ENCODE data around the gene MEA1. TPM values are rescaled to one million over a fixed set of nuclear protein-coding genes. Genes with fewer than 3 reads are reported as not detected.

The MEA1 gene
- total RNA-seq, 4 donors from 2014 or later = 45.9 to 78.1 (median 61.7) TPM

DNA sequence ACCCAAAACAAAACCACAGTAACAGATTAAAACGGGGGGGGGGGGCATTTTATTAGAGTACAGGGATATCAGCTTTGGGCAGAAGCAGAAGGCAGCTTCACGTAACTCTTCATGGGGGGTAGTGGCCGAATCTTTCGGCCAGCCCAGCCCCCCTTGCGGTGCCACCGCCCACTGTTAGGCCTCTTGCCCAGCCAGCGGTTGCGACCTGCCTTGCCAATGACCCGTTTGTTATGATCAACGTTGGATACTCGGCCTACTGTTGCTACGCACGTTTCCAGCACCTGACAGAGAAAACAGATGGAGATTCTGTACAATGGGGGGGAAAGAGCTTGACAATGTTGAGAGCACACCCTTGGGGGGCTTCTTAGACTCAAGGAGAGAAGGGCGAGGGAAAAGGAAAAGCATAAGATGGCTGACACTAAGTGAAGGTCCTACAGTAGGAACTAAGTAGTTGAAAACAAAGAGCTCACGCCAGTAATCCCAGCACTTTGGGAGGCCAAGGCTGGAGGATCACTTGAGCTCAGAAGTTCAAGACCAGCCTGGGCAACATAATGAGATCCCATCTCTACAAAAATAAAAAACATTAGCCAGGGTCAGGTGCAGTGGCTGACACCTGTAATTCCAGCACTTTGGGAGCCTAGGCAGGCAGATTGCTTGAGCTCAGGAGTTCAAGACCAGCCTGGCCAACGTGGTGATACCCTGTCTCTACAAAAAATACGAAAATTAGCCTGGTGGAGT lies 40.6 kb upstream of the MEA1 start:
- Histone ChIP-seq H3K4me1 (peaks cover 21 to 28% of the 10 kb centered on the region in 2 donors), H3K9me3 (no peaks in the 10 kb centered on the region), H3K27ac (peak overlapping the region; percentile 86 to 91 (median 86)), H3K36me3 (peaks cover 15 to 17% of the 10 kb centered on the region in 2 donors), H3K4me3 (replicated peaks in 1 of 3) (peak overlapping the region in 2 of 3 donors; percentile 8 to 61), H3K27me3 (no peaks in the 10 kb centered on the region)
- peak; percentile 15 to 20 for DNase-seq
- WGBS, 2 donors = 68 to 71% methylated on average over 17 of the region's 17 CpGs
- intact Hi-C loops (cut with DNase I) = loop anchor here (5.0 kb wide), 1 partner anchor 37 kb away; no protein-coding TSS in a partner anchor
- TF ChIP-seq, protein P1, sequence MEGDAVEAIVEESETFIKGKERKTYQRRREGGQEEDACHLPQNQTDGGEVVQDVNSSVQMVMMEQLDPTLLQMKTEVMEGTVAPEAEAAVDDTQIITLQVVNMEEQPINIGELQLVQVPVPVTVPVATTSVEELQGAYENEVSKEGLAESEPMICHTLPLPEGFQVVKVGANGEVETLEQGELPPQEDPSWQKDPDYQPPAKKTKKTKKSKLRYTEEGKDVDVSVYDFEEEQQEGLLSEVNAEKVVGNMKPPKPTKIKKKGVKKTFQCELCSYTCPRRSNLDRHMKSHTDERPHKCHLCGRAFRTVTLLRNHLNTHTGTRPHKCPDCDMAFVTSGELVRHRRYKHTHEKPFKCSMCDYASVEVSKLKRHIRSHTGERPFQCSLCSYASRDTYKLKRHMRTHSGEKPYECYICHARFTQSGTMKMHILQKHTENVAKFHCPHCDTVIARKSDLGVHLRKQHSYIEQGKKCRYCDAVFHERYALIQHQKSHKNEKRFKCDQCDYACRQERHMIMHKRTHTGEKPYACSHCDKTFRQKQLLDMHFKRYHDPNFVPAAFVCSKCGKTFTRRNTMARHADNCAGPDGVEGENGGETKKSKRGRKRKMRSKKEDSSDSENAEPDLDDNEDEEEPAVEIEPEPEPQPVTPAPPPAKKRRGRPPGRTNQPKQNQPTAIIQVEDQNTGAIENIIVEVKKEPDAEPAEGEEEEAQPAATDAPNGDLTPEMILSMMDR (IDR thresholded peaks at IDR 0.05) = no peak
- TF ChIP-seq POLR2A (IDR thresholded peaks at IDR 0.05) = no peak

DNA sequence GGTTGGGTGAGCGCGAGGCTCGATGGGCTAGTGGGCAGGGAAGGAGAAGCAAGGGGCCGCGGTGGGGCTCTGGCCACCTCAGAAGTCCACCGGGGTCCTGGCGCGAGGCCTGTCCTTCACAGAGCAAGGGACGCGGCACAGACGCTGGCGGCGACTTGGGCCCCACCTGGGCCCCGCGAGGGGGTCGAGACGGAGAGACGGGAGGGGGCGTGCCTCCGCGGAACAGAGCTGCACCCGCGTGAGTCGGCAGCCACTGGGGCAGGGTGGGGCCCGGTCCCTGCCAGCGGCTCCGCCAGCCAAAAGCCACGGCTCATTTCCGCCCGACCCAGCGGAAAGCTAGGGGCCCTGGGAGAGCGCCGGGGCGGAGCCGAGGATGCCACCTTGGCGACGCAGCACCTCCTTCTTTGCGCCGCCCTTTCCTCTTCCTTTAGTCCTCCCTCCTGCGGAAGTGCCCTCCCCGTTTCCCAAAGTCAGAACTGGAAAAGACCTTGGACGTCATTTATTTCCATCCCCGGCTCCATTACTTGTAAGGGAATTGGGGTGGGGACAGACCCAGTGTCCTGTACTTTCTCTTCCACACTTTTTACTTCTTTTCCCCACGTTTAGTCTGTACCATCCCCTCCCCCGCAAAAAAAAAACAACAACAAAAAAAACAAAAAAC lies 39.9 kb upstream of the MEA1 start, which contains the start of gene CUL7:
CUL7 (minus strand) TSS at position 307 of the 661 bp plus-strand sequence. CDS start 1,063 bp downstream, outside the sequence.
- DNase-seq = peak; percentile 95 to 96
- intact Hi-C loops (cut with DNase I) = loop anchor here (5.0 kb wide), 1 partner anchor 36 kb away; no protein-coding TSS in a partner anchor
- H3K4me1 ChIP-seq = peaks cover 20 to 27% of the 10 kb centered on the region in 2 donors
- no peaks in the 10 kb centered on the region for H3K9me3 ChIP-seq
- TF ChIP-seq POLR2A (IDR thresholded peaks at IDR 0.05) = peak; percentile 42 to 91
- TF ChIP-seq, protein P1 (IDR thresholded peaks at IDR 0.05) = no peak
- H3K27ac ChIP-seq = peak within 1 kb of the TSS; percentile 86 to 91 (median 86)
- WGBS, 2 donors = 2 to 3% methylated on average over 19 to 21 of the region's 45 CpGs
- H3K27me3 ChIP-seq = no peaks in the 10 kb centered on the region
- H3K4me3 ChIP-seq (replicated peaks in 1 of 3) = peak within 1 kb of the TSS; percentile 5 to 61 (median 61)
- H3K36me3 ChIP-seq = peaks cover 19 to 22% of the 10 kb centered on the region in 2 donors

DNA sequence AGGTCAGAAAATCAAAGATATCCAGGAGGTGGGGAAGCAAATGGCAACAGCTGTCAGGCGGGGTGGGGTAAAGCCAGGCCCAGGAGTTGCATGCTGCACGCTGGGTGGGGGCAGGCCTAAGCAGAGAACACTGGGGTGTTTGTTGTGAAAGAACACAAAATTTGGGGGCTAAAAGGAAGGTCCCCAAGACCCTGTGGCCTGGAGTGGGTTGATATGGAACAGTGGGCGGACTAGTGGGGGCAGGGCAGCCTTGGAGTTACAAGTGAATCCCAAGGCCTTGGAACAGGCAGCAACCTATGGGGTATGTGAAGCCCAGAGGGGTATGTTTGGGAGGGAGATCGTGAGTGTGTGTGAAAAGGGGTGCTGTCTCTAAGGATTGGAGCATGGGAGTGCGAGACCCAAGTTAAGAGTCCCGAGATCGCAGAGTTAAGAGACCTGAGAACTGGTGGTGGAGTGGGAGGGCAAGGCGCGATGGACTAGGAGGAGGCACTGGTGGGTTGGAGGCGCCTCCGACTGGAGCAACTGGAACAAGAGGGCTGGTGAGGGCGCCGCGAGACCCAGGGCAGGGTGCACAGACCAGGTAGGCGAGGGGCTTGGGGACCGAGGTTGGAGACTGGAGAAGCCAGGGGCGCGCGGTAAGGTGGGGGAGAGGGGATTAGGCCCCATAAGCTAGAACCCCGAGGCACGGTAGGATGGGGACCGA lies 39.2 kb upstream of the MEA1 start:
- Histone ChIP-seq H3K4me1 (peaks cover 14 to 20% of the 10 kb centered on the region in 2 donors), H3K27ac (peak overlapping the region; percentile 86 to 91 (median 86)), H3K36me3 (peaks cover 25 to 26% of the 10 kb centered on the region in 2 donors), H3K9me3 (no peaks in the 10 kb centered on the region), H3K4me3 (replicated peaks in 1 of 3) (peak overlapping the region; percentile 5 to 61 (median 61)), H3K27me3 (no peaks in the 10 kb centered on the region)
- WGBS, 2 donors = 18 to 21% methylated on average over 22 of the region's 22 CpGs
- DNase-seq = peak; percentile 41 to 47
- no peak for TF ChIP-seq POLR2A (IDR thresholded peaks at IDR 0.05)
- TF ChIP-seq, protein P1 (IDR thresholded peaks at IDR 0.05) = no peak
- intact Hi-C loops (cut with DNase I) = loop anchor here (5.0 kb wide), 1 partner anchor 36 kb away; no protein-coding TSS in a partner anchor

DNA sequence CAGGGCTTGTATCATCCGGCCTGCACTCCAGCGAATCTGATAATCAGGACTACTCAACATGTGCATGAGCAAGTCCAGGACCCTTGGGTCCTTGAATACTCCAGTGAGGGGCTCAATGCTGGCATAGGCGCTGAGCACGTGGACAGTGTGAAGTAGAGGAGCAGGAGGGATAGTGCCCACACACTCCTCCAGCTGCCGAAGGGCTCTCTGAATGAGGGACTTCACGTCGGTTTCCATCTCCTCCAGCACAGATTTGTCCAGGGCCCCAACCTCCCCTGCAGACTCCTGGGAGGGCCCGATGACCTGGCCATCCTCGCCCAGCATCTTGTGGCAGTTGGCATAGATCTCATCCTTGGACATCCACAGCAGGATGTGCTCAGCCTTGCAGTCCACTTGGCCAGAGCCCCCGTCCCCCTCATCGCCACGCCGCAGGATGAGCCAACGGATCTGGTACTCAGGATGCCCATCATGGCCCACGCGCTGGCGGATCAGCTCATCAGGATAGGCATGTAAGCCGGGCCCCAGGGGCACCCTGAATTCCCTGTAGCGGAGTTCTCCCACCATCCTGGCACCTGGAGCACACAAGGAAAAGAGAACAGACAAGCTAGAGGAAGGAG lies 38.6 kb upstream of the MEA1 start:
- no peak overlapping the region for H3K4me3 ChIP-seq (replicated peaks in 1 of 3)
- H3K27me3 ChIP-seq = no peaks in the 10 kb centered on the region
- DNase-seq = no peak
- H3K4me1 ChIP-seq = peaks cover 14 to 16% of the 10 kb centered on the region in 2 donors
- intact Hi-C loops (cut with DNase I) = loop anchor here (5.0 kb wide), 1 partner anchor 35 kb away; no protein-coding TSS in a partner anchor
- WGBS, 2 donors = 90 to 93% methylated on average over 17 to 18 of the region's 19 CpGs
- peaks cover 27 to 32% of the 10 kb centered on the region in 2 donors for H3K36me3 ChIP-seq
- no peaks in the 10 kb centered on the region for H3K9me3 ChIP-seq
- no peak for TF ChIP-seq POLR2A (IDR thresholded peaks at IDR 0.05)
- TF ChIP-seq, protein P1 (IDR thresholded peaks at IDR 0.05) = no peak
- H3K27ac ChIP-seq = peak overlapping the region in 2 of 3 donors; percentile 86

Measured in thyroid gland (tissue), 4 donors.